HG03565 (cell line): ENCODE data around the gene HMSD.

Experiments used
- ATAC-seq: cut with Tn5 transposase; IDR thresholded peaks from one replicate; pipeline ENCODE4 v1.9.1; 2021; ENCODE audit warnings: mild to moderate bottlenecking, moderate library complexity; ENCODE audit not compliant: unreplicated experiment

The HMSD gene

DNA sequence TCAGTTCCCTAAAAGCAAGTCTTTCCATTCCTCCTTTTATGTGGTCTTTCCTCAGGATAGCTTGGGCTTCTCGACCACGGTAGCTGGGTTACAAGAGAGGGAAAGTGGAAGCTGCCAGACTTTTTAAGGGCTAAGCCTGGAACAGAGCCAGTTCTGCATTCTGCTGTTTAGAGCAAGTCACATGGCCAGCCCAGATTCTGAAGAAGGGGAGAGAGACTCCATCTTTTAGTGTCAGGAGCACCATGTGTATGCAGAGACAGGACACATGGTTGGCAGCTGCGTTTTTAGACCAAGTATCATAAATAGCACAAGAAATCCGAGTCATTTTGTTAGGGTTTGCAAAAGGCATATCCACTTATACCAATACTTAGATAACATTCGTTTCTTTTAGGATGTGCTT lies 4.7 kb downstream of the HMSD start:
- no peak for ATAC-seq

DNA sequence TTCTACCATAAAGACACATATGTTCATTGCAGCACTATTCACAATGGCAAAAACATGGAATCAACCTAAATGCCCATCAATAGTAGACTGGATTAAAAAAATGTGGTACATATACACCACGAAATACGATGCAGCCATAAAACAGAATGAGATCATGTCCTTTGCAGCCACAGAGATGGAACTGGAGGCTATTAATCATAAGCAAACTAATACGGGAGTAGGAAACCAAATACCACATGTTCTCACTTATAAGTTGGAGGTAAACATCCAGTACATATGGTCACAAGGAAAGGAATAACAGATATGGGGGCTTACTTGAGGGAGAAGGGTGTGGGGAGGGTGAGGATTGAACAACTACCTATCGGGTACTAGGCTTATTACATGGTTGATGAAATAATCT lies 7.7 kb downstream of the HMSD start:
- ATAC-seq = no peak

DNA sequence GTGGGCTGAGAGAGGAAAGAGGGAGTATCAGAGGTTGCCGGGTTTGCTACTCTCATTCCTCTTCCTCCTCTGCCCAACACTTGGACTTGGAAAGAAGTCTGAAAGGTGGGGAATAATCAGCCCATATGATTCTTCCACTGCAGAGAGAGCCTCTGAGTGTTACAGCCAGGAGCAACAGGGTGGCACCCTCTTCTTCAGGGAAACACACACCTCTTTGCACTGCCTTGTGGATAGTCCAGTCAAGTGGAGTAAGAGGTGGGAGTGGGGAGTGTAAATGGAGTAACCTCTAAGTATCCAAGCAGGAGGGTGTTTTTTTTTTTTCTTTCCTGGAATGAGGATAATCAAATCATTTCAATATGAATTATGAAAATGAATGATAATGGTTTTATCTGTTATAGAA lies 11.8 kb downstream of the HMSD start:
- ATAC-seq = no peak

DNA sequence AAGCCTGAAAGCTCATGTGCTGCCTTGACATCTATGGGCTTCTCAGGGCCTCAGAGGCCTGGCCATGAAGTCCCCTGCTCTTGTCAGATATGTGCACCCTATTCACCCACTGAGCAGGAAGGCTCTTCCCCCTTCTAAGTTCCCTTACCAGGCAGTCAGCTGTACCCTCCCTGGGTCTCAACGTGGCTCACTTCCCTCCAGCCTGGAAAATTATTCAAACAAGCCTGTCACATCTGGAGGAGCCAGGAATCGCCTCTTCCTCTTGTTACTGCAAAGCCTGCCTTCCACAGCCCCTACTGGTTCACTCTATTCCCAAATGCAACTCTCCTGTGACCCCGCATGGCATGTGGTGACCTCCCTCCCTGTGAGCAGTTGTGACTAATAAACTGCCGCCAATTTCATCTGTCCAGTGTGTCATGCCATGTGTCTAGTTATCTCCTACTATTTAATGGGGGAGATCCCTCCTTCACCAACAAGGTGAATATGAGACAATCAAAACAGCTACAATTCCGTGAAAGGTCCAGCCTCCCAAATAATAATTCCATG lies 12.4 kb downstream of the HMSD start:
- no peak for ATAC-seq

DNA sequence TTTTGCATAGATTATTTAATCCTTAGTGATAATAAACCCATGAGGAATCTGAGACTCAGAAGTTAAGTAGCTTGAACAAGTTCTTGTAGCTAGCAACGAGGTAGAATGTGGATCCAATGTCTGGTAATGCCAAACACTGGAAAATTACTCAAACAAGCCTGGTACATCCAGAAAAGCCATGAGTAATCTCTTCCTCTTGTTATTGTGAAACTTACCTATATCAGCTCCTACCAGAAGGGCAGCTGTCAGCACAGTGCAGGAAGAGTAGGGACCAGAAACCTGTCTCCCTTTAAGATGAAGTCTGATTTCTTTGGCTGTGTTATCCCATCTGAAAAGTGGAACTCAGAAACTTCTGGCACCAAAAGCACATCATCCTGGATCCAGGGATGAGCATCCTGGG lies 13.0 kb downstream of the HMSD start:
- no peak for ATAC-seq

DNA sequence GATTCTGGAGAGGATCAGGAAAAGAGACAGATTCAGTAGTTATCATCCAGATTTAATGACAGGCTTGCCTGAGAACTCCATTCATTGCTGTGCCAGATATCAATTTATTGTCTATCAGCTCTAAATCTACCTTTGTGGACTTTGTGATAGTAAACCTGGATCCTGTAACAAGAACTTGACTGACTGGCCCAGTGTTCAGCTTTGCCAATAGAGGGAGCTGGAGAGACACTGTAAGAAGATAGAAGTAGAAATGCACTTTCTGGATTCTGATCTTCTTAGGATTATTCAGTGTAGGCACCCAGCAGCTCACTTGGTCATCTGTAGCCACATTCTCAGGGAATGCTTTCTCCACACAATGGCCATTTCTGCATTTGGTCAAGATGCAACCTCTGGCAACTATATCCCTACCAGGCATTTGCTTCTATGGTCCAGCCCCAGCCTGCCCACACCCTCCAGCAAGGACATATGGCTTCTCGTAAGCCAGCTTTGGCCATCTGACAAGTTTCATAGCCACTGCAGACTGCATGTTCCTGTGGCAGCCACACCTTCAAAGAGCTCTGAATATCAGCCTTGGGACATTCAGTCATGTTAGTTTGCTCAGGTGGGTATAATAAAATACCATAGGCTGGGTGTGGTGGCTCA lies 14.6 kb downstream of the HMSD start:
- ATAC-seq = peak; percentile 73

DNA sequence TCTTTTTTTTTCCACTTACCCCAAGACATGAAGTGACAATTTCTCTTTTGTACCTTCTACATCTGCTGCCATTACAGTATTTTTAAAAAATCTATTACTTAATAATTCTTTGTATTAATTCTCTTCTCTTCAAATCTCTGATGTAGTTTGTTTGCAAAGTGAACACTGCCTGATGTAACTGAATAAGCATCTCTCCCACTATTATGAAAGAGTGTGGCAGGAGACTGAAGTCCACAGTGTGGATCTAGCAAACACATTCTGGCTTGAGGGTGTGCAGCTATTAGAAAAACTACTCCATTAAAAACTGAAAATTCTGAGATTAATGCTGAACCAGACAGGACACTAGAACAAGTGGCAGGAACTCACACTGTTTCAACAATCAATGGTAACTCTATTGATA lies 15.8 kb downstream of the HMSD start:
- ATAC-seq = no peak

DNA sequence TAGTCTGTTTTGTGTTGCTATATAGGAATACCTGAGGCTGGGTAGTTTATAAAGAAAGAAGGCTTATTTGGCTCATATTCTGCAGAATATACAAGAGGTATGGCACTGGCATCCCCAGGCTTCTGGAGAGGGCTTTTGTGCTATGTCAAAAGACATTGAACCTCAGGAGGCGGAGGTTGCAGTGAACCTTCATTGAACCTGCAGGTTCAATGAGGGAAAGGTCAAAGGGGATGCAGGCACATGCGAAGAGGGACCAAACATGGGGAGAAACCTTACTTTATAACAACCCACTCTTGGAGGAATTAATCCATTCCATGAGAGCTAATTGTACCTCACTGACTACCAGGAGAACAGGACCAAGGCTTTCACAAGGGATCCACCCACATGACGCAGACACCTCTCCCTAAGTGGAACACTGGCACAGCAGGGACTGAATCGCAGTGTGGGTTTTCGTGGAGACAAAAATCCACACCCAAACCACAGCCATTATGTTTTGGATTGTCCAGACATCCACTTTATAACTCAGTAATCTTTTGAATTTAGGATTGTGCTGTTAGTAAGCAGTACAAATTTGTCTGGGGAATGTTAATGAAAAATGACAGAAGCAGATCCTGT lies 16.7 kb downstream of the HMSD start:
- no peak for ATAC-seq

DNA sequence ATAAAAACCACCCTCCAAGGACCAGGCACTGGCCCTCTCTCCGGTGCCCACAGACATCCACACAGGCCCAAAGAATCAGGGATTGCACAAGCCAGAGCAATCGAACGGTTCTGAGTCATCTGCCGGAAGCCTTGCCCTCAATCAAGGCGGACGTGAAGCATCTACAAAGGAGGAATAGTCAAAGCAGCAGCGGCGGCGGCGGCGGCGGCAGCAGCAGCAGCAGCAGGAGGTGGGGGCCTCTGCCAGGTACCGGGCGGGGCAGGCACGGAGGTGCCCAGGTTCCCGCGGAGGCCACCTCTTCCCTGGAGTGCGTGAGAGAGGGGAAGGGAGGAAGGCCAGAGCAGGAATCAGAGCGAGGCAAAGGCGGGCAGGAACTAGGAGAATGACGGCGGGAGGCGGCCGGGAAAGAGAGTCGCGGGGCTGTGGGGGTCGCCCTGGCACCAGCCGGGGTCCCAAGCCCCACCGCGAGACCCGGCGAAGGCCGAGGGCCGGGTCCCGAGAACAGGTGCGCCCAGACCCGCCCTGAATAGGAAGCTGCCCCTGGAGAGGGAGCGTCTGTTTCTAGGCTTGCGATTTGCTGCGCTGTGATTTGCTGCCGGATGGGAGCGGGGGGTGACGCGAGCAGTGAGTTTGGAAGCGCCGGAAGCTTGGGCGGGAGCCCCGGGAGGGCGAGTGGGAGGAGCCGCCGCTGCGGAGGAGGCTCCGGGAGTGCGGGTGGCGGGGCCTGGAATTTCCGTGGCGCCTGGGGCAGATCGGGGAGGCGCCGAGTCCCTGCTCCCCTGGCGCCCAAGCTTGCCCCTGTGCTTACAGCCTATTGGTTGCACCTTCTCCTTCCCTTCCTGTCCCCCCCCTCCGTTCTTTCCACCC lies 21.1 kb downstream of the HMSD start, which contains the start of gene SERPINB8:
TSS of gene SERPINB8 (plus strand) at position 140 of the 867 bp plus-strand sequence. CDS start 8,228 bp downstream, outside the sequence.
- peak; percentile 89 for ATAC-seq

DNA sequence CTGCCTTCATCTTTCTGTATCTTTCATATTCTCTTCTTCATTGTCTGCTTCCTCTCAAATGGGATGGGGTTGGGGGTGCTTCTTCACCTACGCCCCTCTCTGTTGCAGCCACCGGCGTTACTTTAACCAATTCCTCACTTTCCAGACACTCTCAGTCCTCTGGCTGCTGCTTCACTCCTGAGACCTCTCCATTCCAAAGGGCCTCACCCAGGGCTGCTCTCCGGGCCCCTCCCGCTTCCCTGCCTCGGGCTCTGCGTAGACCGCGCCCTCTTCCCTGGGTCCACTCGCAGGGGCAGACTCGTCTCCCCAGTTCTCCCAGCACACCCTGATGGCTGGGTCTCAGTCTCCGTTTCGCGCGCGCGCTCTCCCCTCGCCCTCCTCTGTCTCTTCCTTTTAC lies 21.7 kb downstream of the HMSD start:
- ATAC-seq = no peak

DNA sequence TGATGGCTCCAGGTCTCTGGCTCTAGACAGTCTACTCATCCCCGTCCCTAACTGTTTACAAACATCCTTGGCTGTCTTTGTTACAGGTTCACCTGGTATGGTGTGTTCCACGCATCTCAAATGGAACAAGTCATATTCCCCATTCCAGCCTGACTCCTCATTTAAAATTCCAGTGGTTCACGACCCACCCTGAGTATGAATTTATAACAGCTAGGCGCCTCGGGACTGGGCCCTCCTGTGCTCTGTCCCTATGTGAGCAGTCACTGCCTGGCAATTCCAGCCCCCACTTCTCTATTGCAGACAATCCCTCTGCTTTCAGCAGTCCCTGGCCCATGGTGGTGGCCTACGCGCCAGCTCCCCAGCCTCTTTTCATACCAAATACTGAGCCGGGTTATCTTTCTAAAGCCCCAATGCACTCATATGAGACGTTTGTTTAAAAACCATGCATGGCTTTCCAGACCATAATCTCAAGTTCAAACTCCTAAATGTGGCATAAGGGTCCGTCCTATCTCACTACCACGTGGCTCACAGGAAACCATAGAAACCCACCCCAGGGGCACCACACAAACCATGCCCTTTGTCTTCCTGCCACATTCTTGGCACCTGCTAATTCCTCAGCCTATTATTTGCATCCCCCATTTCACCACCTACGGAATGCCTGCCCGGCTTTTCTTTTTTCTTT lies 22.4 kb downstream of the HMSD start:
- ATAC-seq = no peak

DNA sequence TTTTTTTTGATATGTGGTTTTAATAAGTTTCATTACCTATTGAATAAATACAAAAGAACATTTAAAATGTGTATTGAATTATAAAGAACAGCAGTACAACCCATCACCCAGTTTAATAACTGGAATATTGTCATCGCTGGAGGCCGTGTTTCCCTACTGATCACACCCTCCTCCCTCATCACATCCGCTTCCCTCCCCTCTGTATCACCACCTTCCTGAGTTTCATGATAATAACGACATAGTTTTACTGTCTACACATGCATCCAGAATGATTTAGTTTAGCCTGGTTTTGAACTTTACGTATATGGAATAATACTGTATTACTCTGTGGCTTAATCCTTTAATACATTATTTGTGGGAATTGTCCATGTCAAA lies 22.9 kb downstream of the HMSD start:
- ATAC-seq = no peak

DNA sequence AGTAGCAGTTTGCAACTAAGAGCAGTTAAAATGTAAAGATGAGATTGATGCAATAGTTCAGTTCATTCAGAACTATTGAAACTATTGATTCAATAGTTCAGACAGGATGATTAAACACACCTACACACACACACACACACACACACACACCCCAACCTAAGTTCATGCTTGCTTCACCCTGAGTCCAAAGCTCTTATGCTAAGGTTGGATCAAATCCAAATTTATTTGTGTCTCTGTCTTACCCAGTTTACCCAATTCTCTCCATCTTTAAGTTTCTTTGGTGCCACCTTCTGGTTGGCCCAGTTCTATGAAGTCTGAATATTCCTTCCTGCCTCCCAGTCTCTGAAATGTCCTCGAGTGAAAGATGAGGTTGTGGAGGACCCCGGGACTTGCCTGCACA lies 25.9 kb downstream of the HMSD start:
- no peak for ATAC-seq

DNA sequence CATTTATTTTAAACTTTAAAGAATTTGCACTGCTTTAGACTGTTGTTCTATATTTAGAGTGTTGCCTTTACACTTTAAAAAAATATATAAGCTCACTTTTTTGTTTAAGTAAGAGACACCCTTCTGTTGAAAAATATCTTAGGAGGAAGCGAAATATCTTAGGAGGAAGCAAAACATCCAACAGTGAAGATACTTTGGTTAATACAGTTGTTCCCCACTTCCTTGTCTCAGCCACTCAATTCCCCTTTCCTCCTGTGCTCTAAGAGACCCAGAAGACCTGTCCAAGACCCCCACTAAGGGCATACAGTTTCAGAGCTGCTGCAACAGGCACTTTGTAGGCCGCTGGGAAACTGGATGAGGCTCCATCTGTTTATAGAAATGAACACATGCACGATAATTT lies 26.5 kb downstream of the HMSD start:
- no peak for ATAC-seq

DNA sequence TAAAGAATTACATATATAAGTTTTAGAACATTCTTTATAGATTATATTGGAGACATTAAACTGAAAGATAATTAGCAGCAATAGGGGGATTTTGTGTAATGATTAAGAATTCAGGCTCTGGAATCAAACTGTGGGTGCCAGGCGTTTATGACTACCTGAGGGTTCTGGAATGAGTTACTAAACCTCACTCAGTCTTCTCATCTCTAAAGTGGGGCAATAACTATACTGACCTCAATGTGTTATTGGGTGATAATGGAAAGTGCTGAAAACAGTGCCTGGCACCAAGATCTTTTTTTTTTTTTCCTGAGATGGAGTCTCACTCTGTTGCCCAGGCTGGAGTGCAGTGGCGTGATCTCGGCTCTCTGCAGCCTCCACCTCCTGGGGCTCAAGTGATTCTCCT lies 27.9 kb downstream of the HMSD start:
- no peak for ATAC-seq

DNA sequence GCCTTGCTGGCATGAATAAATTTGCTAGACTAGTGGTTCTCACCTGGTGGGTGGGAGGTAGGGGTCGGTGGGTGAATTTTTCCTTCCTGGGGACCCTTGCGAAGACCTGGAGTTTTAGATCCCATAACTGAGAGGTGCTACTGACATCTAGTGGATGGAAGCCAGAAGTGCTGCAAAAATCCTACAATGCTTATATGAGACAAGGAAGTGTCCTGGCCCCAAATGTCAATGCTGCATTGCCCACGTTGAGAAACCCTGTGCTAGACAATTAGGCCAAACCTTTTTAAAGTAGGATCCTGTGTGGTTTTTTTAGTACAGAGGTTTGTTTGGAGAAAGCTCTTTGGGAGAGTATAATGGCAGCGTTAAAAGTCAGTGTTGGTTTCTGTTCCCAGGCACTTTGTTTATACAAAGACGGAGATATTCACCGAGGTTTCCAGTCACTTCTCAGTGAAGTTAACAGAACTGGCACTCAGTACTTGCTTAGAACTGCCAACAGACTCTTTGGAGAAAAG lies 30.4 kb downstream of the HMSD start:
- ATAC-seq = peak; percentile 77

DNA sequence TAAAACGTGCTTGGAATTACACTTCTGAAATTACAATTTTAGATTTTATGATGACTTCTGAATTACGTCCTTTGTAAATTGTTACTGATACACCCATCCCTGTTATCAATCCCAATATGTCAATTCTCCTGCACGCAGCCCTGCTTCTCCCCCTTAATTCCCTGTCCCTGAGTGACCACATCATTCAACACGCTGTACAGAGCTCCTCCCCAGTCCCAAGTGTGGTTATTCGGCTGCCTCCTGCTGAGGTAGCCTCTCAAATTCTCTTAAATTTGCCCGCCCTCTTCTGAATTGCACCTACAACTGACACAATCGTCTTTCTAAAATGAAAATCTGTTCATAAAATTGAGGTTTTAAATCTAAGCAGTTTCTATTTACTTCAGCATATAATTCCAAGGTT lies 30.9 kb downstream of the HMSD start:
- ATAC-seq = no peak

DNA sequence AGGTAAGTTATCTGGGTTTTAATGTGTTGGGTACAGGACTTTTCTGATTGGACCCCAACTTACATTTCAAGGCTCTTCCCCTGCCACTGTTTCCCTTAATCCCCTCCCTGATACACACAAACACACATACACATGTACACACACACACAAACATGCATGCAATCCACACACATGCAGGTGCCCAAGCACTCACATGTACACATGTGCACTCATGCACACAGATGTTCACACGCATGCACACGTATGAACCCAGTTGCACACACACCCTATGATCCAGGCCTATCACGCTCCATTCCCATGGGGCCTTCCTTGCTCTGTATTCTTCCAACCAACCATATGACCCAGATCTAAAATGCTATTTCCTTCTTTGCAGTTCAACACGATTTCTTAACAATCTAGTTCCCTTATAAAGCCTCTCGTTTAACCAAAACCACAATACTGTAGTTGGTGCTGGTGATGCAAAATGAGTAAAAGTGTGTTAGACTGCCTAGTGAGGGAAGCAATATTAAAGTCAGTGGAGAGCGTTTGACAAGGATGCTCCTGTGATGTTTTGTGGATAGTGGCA lies 31.9 kb downstream of the HMSD start:
- no peak for ATAC-seq

DNA sequence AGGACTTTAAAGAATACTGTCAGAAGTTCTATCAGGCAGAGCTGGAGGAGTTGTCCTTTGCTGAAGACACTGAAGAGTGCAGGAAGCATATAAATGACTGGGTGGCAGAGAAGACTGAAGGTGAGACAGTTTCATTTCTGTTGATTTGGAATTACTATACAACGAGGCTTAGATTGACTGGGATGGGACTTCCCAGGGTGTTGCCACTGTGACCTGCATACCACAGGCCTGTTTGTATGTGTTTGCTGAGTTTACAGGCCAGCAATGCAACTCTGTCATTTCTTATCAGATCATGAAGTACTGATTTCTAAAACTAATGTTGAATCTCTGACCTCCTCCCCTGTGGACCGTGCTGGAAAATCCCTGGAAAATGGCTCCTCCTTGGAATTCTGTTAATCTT lies 32.6 kb downstream of the HMSD start:
- ATAC-seq = no peak

DNA sequence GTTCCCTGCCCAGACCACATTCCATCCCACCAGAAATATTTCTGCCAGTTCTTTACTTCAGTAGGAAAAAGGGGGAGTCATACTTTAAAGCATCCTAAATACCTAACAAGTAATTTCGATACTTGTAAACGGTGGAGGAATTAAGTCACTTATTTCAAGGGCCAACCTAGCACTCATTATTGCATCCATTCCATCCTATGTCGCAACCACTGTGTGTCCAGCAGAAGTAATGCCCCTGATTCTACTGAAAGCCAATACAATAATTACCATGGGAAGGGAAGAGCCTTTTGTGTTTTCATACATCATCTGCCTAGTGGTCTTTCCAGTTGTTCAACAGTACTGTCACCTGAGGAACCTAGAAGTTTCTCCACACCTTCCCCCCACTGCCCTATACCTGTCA lies 33.3 kb downstream of the HMSD start:
- no peak for ATAC-seq

DNA sequence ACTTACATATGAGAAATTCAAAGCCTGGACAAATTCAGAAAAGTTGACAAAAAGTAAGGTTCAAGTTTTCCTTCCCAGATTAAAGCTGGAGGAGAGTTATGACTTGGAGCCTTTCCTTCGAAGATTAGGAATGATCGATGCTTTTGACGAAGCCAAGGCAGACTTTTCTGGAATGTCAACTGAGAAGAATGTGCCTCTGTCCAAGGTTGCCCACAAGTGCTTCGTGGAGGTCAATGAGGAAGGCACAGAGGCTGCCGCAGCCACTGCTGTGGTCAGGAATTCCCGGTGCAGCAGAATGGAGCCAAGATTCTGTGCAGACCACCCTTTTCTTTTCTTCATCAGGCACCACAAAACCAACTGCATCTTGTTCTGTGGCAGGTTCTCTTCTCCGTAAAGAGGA lies 37.8 kb downstream of the HMSD start:
- no peak for ATAC-seq
